ENCODE results near the gene TRIM5. TPM values are rescaled to one million over a fixed set of nuclear protein-coding genes. Genes with fewer than 3 reads are reported as not detected.

Gene TRIM5
- total and polyA plus RNA-seq, 2 experiments from 2014 or later = 20.8 to 21.0 TPM

GRCh38 chr11:5703741-5704536, 19.1 kb upstream of the TRIM5 start (continued):
- TF ChIP-seq, protein P1, sequence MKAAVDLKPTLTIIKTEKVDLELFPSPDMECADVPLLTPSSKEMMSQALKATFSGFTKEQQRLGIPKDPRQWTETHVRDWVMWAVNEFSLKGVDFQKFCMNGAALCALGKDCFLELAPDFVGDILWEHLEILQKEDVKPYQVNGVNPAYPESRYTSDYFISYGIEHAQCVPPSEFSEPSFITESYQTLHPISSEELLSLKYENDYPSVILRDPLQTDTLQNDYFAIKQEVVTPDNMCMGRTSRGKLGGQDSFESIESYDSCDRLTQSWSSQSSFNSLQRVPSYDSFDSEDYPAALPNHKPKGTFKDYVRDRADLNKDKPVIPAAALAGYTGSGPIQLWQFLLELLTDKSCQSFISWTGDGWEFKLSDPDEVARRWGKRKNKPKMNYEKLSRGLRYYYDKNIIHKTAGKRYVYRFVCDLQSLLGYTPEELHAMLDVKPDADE (IDR thresholded peaks at IDR 0.05) = no peak

DNA sequence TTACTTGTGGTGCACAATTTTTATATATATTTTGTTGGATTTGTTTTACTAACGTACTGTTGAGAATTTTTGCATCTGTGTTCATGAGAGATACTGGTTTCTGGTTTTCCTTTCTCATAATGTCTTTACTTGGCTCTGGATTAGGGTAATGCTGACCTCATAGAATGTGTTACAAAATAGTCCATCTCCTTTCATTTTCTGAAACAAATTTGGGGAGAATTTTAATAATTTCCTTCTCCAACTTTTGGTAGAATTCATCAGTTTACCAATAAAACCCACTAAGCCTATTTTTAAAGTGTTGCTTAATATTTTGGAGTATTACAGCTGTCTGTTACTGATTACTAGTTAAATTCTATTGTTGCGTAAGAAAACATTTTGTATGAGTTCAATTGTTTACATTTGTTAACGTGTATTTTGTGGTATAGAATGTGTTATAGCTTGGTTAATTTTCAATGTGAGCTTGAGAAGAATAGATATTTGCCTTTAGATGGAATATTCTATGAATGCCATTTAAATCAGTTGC, 16.2 kb upstream of the TRIM5 start:
- no peaks in the 10 kb centered on the region for H3K27me3 Mint-ChIP-seq (ENCODE audit: insufficient read depth, low read depth, poor library complexity)
- H3K4me1 ChIP-seq (ENCODE audit: insufficient read depth) = no peaks in the 10 kb centered on the region
- H3K36me3 ChIP-seq (ENCODE audit: insufficient read depth) = peaks cover 18% of the 10 kb centered on the region
- TF ChIP-seq EZH2phosphoT487 (IDR thresholded peaks at IDR 0.05; ENCODE audit: unreplicated experiment) (no peak), STAT1 (IDR thresholded peaks at IDR 0.05; ENCODE audit: unreplicated experiment) (no peak), ZNF114 (CRISPR knock-in tag; IDR thresholded peaks at IDR 0.05) (no peak), NANOG (IDR thresholded peaks at IDR 0.05; ENCODE audit: borderline replicate concordance) (no peak), POLR2AphosphoS5 (IDR thresholded peaks at IDR 0.05; ENCODE audit: low read depth) (no peak), ZNF331 (CRISPR knock-in tag; IDR thresholded peaks at IDR 0.05; ENCODE audit: low read depth) (no peak), CREB1 (CRISPR knock-in tag; IDR thresholded peaks at IDR 0.05; ENCODE audit: low read depth) (no peak), JUNB (IDR thresholded peaks at IDR 0.05; ENCODE audit: unreplicated experiment) (no peak)
- TF ChIP-seq, protein P2, sequence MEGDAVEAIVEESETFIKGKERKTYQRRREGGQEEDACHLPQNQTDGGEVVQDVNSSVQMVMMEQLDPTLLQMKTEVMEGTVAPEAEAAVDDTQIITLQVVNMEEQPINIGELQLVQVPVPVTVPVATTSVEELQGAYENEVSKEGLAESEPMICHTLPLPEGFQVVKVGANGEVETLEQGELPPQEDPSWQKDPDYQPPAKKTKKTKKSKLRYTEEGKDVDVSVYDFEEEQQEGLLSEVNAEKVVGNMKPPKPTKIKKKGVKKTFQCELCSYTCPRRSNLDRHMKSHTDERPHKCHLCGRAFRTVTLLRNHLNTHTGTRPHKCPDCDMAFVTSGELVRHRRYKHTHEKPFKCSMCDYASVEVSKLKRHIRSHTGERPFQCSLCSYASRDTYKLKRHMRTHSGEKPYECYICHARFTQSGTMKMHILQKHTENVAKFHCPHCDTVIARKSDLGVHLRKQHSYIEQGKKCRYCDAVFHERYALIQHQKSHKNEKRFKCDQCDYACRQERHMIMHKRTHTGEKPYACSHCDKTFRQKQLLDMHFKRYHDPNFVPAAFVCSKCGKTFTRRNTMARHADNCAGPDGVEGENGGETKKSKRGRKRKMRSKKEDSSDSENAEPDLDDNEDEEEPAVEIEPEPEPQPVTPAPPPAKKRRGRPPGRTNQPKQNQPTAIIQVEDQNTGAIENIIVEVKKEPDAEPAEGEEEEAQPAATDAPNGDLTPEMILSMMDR (conservative IDR thresholded peaks at IDR 0.05; ENCODE audit: low read depth in 2 of 2) = no peak
- TF ChIP-seq, protein P3, sequence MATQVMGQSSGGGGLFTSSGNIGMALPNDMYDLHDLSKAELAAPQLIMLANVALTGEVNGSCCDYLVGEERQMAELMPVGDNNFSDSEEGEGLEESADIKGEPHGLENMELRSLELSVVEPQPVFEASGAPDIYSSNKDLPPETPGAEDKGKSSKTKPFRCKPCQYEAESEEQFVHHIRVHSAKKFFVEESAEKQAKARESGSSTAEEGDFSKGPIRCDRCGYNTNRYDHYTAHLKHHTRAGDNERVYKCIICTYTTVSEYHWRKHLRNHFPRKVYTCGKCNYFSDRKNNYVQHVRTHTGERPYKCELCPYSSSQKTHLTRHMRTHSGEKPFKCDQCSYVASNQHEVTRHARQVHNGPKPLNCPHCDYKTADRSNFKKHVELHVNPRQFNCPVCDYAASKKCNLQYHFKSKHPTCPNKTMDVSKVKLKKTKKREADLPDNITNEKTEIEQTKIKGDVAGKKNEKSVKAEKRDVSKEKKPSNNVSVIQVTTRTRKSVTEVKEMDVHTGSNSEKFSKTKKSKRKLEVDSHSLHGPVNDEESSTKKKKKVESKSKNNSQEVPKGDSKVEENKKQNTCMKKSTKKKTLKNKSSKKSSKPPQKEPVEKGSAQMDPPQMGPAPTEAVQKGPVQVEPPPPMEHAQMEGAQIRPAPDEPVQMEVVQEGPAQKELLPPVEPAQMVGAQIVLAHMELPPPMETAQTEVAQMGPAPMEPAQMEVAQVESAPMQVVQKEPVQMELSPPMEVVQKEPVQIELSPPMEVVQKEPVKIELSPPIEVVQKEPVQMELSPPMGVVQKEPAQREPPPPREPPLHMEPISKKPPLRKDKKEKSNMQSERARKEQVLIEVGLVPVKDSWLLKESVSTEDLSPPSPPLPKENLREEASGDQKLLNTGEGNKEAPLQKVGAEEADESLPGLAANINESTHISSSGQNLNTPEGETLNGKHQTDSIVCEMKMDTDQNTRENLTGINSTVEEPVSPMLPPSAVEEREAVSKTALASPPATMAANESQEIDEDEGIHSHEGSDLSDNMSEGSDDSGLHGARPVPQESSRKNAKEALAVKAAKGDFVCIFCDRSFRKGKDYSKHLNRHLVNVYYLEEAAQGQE (IDR thresholded peaks at IDR 0.05; ENCODE audit: unreplicated experiment) = no peak
- TF ChIP-seq, protein P1 (IDR thresholded peaks at IDR 0.05) = no peak
- H3K27ac ChIP-seq (ENCODE audit: low read depth) = no peak overlapping the region
- DNase-seq (ENCODE audit: low spot score) = no peak
- no peak overlapping the region for H2AFZ ChIP-seq
- ATAC-seq = no peak
- H3F3A ChIP-seq (replicated peaks; ENCODE audit: low read depth) = no peaks in the 10 kb centered on the region
- H4K20me1 ChIP-seq (replicated peaks; ENCODE audit: insufficient read depth) = 0 out of 2 replicates have a peak, but pooled peaks cover 4% of the 10 kb centered on the region
- no peak overlapping the region for H3K27ac Mint-ChIP-seq
- H3K4me2 ChIP-seq = no peak overlapping the region
- no peaks in the 10 kb centered on the region for H3K79me2 ChIP-seq (replicated peaks; ENCODE audit: insufficient read depth)
- H3K9me2 ChIP-seq (ENCODE audit: insufficient read depth) = peaks cover 2% of the 10 kb centered on the region; the same call in 1 of the 2 replicates
- H3K4me3 ChIP-seq = no peak overlapping the region
- no peaks in the 10 kb centered on the region for H3K27me3 ChIP-seq (ENCODE audit: insufficient read depth)
- no peaks in the 10 kb centered on the region; the same call in 2 of the 3 replicates for H3K9me3 Mint-ChIP-seq
- H3K4me1 Mint-ChIP-seq = no peaks in the 10 kb centered on the region
- H3K4me3 Mint-ChIP-seq = no peak overlapping the region
- peaks cover 27% of the 10 kb centered on the region for H3K36me3 Mint-ChIP-seq (ENCODE audit: low read depth)
